OCI-LY1 (cell line): ENCODE measurements around the gene PAFAH1B1.

Source experiments
- H2AFZ ChIP-seq: fragments of 200-600 bp; sonication (generic), shearing (Covaris generic); 2 replicates; pipeline ENCODE4 v1.6.0; 2014; ENCODE audit warnings: antibody characterized with exemption, mild to moderate bottlenecking, low read length
- H3F3A ChIP-seq: fragments of 200-600 bp; sonication (generic), shearing (Covaris generic); 2 replicates; pipeline ENCODE4 v1.6.0; 2014; ENCODE audit warnings: mild to moderate bottlenecking, antibody characterized with exemption, low read length, moderate library complexity; ENCODE audit not compliant: insufficient read depth
- H3K27ac ChIP-seq: fragments of 200-600 bp; sonication (generic); 2 replicates; pipeline ENCODE4 v1.5.1; 2014; ENCODE audit warnings: low read length, mixed run types, mild to moderate bottlenecking, low read depth; ENCODE audit not compliant: poor library complexity, severe bottlenecking
- H3K27me3 ChIP-seq: fragments of 200-600 bp; sonication (generic); 2 replicates; pipeline ENCODE4 v1.6.0; 2014; ENCODE audit warnings: antibody characterized with exemption, mild to moderate bottlenecking, low read length, moderate library complexity; ENCODE audit not compliant: insufficient read depth
- H3K36me3 ChIP-seq: fragments of 200-600 bp; sonication (generic); 2 replicates; pipeline ENCODE4 v1.6.1; 2014; ENCODE audit warnings: mild to moderate bottlenecking, antibody characterized with exemption, low read length, moderate library complexity, mixed read lengths; ENCODE audit not compliant: insufficient read depth
- H3K4me1 ChIP-seq: fragments of 200-600 bp; sonication (generic); 2 replicates; pipeline ENCODE4 v1.5.1; 2014; ENCODE audit warnings: mild to moderate bottlenecking, low read length, moderate library complexity; ENCODE audit not compliant: insufficient read depth, severe bottlenecking
- H3K4me2 ChIP-seq: fragments of 200-600 bp; sonication (generic), shearing (Covaris generic); 2 replicates; pipeline ENCODE4 v1.6.1; 2014; ENCODE audit warnings: low read length
- H3K4me3 ChIP-seq: fragments of 200-600 bp; sonication (generic); 2 replicates; pipeline ENCODE4 v1.5.1; 2014; ENCODE audit warnings: low read length, low read depth, mild to moderate bottlenecking, mixed read lengths; ENCODE audit not compliant: poor library complexity, severe bottlenecking
- H3K79me2 ChIP-seq: fragments of 200-600 bp; shearing (Covaris generic); 2 replicates; pipeline ENCODE4 v1.6.1; 2016; ENCODE audit warnings: mixed run types, low read length, mixed read lengths; ENCODE audit not compliant: insufficient read depth
- H3K9ac ChIP-seq: fragments of 200-600 bp; sonication (generic), shearing (Covaris generic); 2 replicates; pipeline ENCODE4 v1.6.1; 2014; ENCODE audit warnings: mild to moderate bottlenecking, low read length, mixed read lengths
- H3K9me2 ChIP-seq: fragments of 200-600 bp; sonication (generic), shearing (Covaris generic); 2 replicates; pipeline ENCODE4 v1.6.1; 2014; ENCODE audit warnings: low read depth, mild to moderate bottlenecking, low read length, mixed read lengths
- H3K9me3 ChIP-seq: fragments of 200-600 bp; shearing (Covaris generic); 2 replicates; pipeline ENCODE4 v1.6.1; 2014; ENCODE audit warnings: low read length, mixed read lengths
- H4K20me1 ChIP-seq: fragments of 200-600 bp; sonication (generic), shearing (Covaris generic); 2 replicates; pipeline ENCODE4 v1.6.0; 2016; ENCODE audit warnings: mild to moderate bottlenecking, low read length; ENCODE audit not compliant: insufficient read depth
- CTCF ChIP-seq: fragments of 200-600 bp; sonication (generic), shearing (Covaris generic); IDR thresholded peaks from 2 replicates; pipeline ENCODE4 v1.5.1; 2017; ENCODE audit warnings: mild to moderate bottlenecking, antibody characterized with exemption, low read length, moderate library complexity, mixed read lengths
- EZH2 ChIP-seq: fragments of 200-600 bp; sonication (generic), shearing (Covaris generic); IDR thresholded peaks from 2 replicates; pipeline ENCODE4 v1.8.0; 2017; ENCODE audit warnings: borderline replicate concordance, mixed run types, mild to moderate bottlenecking, antibody characterized with exemption, low read length, moderate library complexity, mixed read lengths

The PAFAH1B1 gene

GRCh38 chr17:2563543-2563942 lies 29.9 kb upstream of the PAFAH1B1 start:
- Histone ChIP-seq H3K9me2 (no peaks in the 10 kb centered on the region), H3K9me3 (no peaks in the 10 kb centered on the region; the same call in 1 of the 2 replicates), H3K36me3 (no peaks in the 10 kb centered on the region; the same call in 1 of the 2 replicates), H4K20me1 (no peaks in the 10 kb centered on the region), H3K79me2 (no peaks in the 10 kb centered on the region), H3K4me1 (no peaks in the 10 kb centered on the region), H3K4me3 (no peak overlapping the region), H3K27me3 (peaks cover 4% of the 10 kb centered on the region; the same call in 1 of the 2 replicates), H3F3A (no peaks in the 10 kb centered on the region), H3K4me2 (no peak overlapping the region), H2AFZ (no peak overlapping the region), H3K9ac (no peak overlapping the region), H3K27ac (no peak overlapping the region)
- TF ChIP-seq EZH2 (no peak), CTCF (no peak)

GRCh38 chr17:2564877-2565276 lies 28.6 kb upstream of the PAFAH1B1 start:
- Histone ChIP-seq H4K20me1 (no peaks in the 10 kb centered on the region), H3K79me2 (no peaks in the 10 kb centered on the region), H3K4me1 (no peaks in the 10 kb centered on the region), H3K4me3 (no peak overlapping the region), H3K36me3 (no peaks in the 10 kb centered on the region; the same call in 1 of the 2 replicates), H3K4me2 (no peak overlapping the region), H3K27ac (no peak overlapping the region), H3F3A (no peaks in the 10 kb centered on the region), H3K9ac (no peak overlapping the region), H3K9me2 (no peaks in the 10 kb centered on the region), H3K9me3 (no peaks in the 10 kb centered on the region; the same call in 1 of the 2 replicates), H2AFZ (no peak overlapping the region), H3K27me3 (peaks cover 4% of the 10 kb centered on the region; the same call in 1 of the 2 replicates)
- no peak for TF ChIP-seq EZH2
- no peak for TF ChIP-seq CTCF

- H3K36me3 ChIP-seq: no peaks in the 10 kb centered on the region; the same call in 1 of the 2 replicates
- H3K27me3 ChIP-seq: peaks cover 4% of the 10 kb centered on the region; the same call in 1 of the 2 replicates
These were observed 27.4 kb upstream of the PAFAH1B1 start for GRCh38 chr17:2566056-2566455.

More at GRCh38 chr17:2566056-2566455, 27.4 kb upstream of the PAFAH1B1 start:
- H3K4me2 ChIP-seq: no peak overlapping the region
- no peaks in the 10 kb centered on the region for H3F3A ChIP-seq
- H3K79me2 ChIP-seq: no peaks in the 10 kb centered on the region
- H4K20me1 ChIP-seq: no peaks in the 10 kb centered on the region
- H3K9me3 ChIP-seq: no peaks in the 10 kb centered on the region; the same call in 1 of the 2 replicates
- H3K4me3 ChIP-seq: no peak overlapping the region
- H2AFZ ChIP-seq: no peak overlapping the region
- H3K27ac ChIP-seq: no peak overlapping the region
- H3K9ac ChIP-seq: no peak overlapping the region
- H3K4me1 ChIP-seq: no peaks in the 10 kb centered on the region
- TF ChIP-seq EZH2: no peak
- no peak for TF ChIP-seq CTCF
- no peaks in the 10 kb centered on the region for H3K9me2 ChIP-seq
